Endothelial cell of umbilical vein (primary cell): ENCODE results near the gene TFDP2.

ENCODE experiments used
- CTCF ChIP-seq, 2 donors: IDR thresholded peaks; 1 replicate in 1 of 2; 2 replicates in 1 of 2; pipeline ENCODE4 v1.5.1; 2011; ENCODE audit warnings: low read length in 2 of 2, mild to moderate bottlenecking in 2 of 2, moderate library complexity in 2 of 2, control low read depth in 1 of 2, inconsistent platforms in 1 of 2, low read depth in 1 of 2; ENCODE audit not compliant: insufficient read depth in 1 of 2; ENCODE audit errors: extremely low read depth in 1 of 2
- EZH2 ChIP-seq: IDR thresholded peaks from 2 replicates; pipeline ENCODE4 v1.6.1; 2012; ENCODE audit warnings: borderline replicate concordance, low read depth, mild to moderate bottlenecking, moderate library complexity, low read length, inconsistent platforms; ENCODE audit not compliant: severe bottlenecking
- FOS ChIP-seq: IDR thresholded peaks from 2 replicates; pipeline ENCODE4 v1.6.1; 2011; ENCODE audit warnings: mild to moderate bottlenecking, low read length, moderate library complexity, borderline replicate concordance; ENCODE audit not compliant: insufficient read depth
- GATA2 ChIP-seq: IDR thresholded peaks from 2 replicates; pipeline ENCODE4 v1.7.0; 2011; ENCODE audit warnings: low read depth, mild to moderate bottlenecking, moderate library complexity, mixed read lengths, low read length; ENCODE audit not compliant: insufficient read length, insufficient read depth
- JUN ChIP-seq: IDR thresholded peaks from 2 replicates; pipeline ENCODE4 v1.6.1; 2011; ENCODE audit warnings: borderline replicate concordance, low read depth; ENCODE audit not compliant: insufficient read length, insufficient read depth
- MYC ChIP-seq: IDR thresholded peaks from one replicate; pipeline ENCODE4 v1.6.1; 2011; ENCODE audit warnings: mild to moderate bottlenecking, low read depth, low read length
- POLR2A ChIP-seq: IDR thresholded peaks from 2 replicates; pipeline ENCODE4 v1.6.1; 2012; ENCODE audit warnings: low read depth, mild to moderate bottlenecking, control low read depth, low read length
- POLR2AphosphoS5 ChIP-seq: IDR thresholded peaks from 2 replicates; pipeline ENCODE4 v1.6.1; 2012; ENCODE audit warnings: low read depth, mild to moderate bottlenecking, control low read depth, low read length, moderate library complexity; ENCODE audit not compliant: insufficient read depth
- TF ChIP-seq, protein P1 (sequence below): IDR thresholded peaks from 2 replicates; pipeline ENCODE4 v1.6.1; 2011; ENCODE audit not compliant: insufficient read depth, insufficient read length

GRCh38 chr3:141939759-141940158 is 209.6 kb downstream of the TFDP2 start:
- no peak for TF ChIP-seq POLR2AphosphoS5
- TF ChIP-seq CTCF (IDR thresholded peaks at IDR 0.05; ENCODE audit: extremely low read depth in 1 of 2, insufficient read depth in 1 of 2, low read depth in 1 of 2, low read length in 2 of 2): no peak
- TF ChIP-seq, protein P1, sequence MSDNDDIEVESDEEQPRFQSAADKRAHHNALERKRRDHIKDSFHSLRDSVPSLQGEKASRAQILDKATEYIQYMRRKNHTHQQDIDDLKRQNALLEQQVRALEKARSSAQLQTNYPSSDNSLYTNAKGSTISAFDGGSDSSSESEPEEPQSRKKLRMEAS: no peak
- no peak for TF ChIP-seq POLR2A
- no peak for TF ChIP-seq EZH2
- TF ChIP-seq MYC: no peak
- no peak for TF ChIP-seq JUN
- no peak for TF ChIP-seq FOS
- TF ChIP-seq GATA2: no peak
